Stimulated activated CD8-positive, alpha-beta memory T cell treated with anti-CD3 and anti-CD28 coated beads, Interleukin-15, amount 100 ng/mL, for 24 hours (primary cell): ENCODE data around the gene WDCP.
A peak's percentile ranks its signal among the peaks of the same experiment; 100 is the strongest.
"Not testable (repeated sequence)": the region's sequence is repeated elsewhere in the genome, so short reads cannot be mapped to it uniquely, and the experiment has no call there.

ENCODE experiments used
- DNase-seq: peaks from one replicate; pipeline ENCODE4 v3.0.0-alpha.2; 2020; ENCODE audit warnings: low read depth

Gene WDCP

GRCh38 chr2:24046930-24047702 is at the start of gene WDCP:
Gene WDCP, minus strand, starts transcription at chr2:24047391. Its CDS starts 7,897 bp downstream, at chr2:24039494.
- DNase-seq = peak; percentile 67

DNA sequence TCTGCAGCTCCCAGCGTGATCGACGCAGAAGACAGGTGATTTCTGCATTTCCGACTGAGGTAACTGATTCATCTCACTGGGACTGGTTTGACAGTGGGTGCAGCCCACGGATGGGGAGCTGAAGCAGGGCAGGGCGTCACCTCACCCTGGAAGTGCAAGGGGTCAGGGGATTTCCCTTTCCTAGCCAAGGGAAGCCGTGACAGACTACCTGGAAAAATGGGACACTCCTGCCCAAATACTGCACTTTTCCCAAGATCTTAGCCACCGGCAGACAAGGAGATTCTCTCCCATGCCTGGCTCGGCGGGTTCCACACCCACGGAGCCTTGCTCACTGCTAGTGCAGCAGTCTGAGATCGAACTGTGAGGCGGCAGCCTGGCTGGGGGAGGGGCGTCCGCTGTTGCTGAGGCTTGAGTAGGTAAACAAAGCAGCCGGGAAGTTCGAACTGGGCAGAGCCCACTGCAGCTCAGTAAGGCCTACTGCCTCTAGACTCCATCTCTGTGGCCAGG is 48.0 kb upstream of the WDCP start:
- not testable (repeated sequence) for DNase-seq

- DNase-seq = not testable (repeated sequence)
These were observed 46.1 kb upstream of the WDCP start for GRCh38 chr2:24093270-24093669.

DNA sequence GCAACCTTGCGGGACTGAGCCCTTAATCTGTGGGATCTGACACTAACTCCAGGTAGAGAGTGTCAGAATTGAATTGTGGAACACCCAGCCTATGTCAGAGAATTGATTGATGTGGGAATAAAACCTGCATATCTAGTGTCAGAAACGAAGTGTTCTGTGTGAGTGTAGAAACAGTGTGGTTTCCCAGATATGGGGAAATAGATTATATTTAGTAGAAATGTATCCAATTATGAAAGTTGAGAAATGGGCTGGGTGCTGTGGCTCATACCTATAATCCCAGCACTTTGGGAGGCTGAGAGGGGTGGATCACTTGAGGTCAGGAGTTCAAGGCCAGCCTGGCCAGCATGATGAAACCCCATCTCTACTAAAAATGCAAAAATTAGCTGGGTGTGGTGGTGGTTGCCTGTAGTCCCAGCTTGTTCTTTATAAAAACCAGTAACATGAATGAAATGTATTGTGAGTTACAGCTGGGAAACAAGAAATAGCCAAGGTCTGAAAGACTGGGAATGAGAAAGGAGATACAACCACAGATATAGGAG is 41.7 kb upstream of the WDCP start:
- DNase-seq = no peak

- DNase-seq = no peak
These were observed 39.8 kb upstream of the WDCP start for GRCh38 chr2:24087032-24087431.

DNA sequence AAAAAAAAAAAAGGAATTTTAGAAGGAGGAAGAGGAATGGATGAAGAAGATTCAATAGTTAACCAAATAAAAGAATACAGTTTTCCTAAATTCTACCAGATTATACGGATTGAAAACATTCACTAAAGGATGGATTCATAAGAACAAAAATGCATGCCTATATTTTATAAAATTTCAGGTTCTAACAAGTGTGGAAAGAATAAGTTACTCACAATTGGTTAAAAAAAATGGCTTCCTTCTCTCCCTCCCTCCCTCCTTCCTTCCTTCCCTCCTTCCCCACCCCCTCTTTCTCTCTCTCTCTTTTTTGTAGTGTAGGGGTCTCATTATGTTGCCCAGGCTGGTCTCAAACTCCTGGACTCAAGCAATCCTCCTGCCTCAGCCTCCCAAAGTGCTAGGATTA is 39.0 kb upstream of the WDCP start:
- DNase-seq = no peak

- no peak for DNase-seq
These were observed 38.0 kb upstream of the WDCP start for GRCh38 chr2:24085200-24085489.

- DNase-seq = peak; percentile 82
These were observed 37.4 kb upstream of the WDCP start, which contains the start of gene TP53I3 for GRCh38 chr2:24084386-24085199. Gene TP53I3, minus strand, starts transcription at chr2:24084834. Its CDS starts 508 bp downstream, at chr2:24084326.

DNA sequence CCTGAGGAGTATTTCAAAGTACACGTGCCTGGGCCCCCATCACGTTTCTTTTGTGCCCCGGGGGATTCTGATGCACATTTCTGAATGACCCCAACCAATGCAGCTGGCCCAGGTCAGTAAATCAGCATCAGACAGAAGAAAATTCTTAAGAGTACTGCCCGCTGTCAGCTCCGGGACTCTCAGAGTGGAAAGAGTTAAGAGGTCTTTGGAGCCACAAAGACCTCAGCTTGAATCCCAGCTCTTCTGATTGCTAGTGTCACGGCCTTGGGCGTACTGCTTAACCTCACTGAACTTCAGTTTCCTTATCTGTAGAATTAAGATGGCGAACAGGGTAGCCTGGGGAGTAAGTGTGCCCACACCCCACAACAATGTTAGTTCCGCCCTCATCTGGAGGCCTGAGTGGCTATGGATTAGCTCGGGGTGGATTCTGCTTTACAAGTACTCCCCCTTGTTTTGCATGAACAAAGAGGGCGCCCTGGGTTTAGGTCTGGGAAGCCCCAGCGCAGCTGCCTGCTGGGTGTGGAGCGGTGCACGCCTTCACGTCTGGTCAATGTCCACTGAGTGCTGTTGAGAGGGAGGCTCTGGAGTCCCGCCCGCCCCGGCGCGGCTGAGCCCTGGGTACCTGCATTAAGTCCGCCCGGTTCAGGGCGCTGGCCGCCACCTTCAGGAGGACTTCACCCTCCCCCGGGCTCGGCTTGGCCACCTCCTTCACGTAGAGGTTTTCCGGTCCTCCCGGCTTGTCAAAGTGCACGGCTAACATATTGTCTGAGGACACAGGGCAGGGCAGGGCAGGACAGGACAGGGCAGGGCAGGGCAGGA is 36.6 kb upstream of the WDCP start:
- peak; percentile 10 for DNase-seq

DNA sequence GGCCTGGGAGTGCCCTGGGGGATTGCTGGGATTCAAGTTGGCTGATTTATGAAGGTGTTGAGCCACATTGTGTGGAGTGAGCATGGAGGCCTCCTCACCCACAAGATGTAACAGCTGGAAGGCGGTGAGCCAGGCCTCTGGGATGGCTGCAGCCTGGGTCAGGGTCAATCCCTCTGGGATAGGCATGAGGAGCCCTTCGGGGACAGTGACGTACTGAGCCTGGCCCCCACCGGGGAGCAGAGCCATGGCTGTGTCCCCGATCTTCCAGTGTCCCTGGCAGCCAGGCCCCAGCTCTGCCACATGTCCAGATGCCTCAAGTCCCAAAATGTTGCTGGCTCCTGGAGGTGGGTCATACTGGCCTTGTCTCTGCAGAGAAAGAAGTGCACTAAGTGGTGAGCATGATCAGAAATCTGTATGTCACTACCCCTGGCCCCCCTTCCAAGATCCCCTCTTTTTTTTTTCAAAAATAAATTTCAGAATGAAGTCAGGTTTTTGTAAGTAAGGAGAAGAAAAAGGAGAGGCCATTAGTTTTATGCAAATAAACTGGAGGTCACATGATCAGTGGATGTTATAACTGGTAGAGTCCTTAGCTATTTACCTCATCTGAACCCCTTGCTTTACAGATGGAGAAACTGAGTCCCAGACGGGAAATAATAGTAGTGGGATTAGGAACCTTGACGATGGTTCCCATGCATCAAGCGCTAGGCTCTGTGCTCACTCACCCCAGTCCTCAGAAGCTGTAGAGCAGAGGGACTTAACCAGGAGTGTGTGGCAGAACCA is 35.8 kb upstream of the WDCP start:
- no peak for DNase-seq

GRCh38 chr2:24080701-24081100 is 33.5 kb upstream of the WDCP start:
- DNase-seq = no peak

DNA sequence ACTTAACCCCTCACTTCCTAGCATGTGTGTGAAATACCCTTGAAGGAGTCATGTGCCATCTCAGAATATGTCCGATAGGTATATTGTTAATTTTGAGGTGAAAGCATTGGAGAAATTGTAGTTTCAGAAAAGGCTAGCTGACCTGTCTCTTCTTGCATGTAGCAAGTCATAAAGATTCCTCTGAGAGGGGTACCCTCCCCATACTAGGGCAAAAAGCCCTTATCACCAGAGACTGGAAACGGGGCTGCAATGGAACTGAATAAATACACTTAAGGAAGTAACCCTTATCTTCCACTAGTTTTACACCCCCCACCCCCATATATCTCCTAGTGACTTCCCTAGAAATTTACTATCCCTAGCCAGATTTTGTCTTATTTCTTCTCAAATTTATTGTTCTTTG is 30.7 kb upstream of the WDCP start:
- no peak for DNase-seq

GRCh38 chr2:24077535-24077877 is 30.3 kb upstream of the WDCP start:
- no peak for DNase-seq

- DNase-seq = no peak
These were observed 29.8 kb upstream of the WDCP start for GRCh38 chr2:24076849-24077534.

DNA sequence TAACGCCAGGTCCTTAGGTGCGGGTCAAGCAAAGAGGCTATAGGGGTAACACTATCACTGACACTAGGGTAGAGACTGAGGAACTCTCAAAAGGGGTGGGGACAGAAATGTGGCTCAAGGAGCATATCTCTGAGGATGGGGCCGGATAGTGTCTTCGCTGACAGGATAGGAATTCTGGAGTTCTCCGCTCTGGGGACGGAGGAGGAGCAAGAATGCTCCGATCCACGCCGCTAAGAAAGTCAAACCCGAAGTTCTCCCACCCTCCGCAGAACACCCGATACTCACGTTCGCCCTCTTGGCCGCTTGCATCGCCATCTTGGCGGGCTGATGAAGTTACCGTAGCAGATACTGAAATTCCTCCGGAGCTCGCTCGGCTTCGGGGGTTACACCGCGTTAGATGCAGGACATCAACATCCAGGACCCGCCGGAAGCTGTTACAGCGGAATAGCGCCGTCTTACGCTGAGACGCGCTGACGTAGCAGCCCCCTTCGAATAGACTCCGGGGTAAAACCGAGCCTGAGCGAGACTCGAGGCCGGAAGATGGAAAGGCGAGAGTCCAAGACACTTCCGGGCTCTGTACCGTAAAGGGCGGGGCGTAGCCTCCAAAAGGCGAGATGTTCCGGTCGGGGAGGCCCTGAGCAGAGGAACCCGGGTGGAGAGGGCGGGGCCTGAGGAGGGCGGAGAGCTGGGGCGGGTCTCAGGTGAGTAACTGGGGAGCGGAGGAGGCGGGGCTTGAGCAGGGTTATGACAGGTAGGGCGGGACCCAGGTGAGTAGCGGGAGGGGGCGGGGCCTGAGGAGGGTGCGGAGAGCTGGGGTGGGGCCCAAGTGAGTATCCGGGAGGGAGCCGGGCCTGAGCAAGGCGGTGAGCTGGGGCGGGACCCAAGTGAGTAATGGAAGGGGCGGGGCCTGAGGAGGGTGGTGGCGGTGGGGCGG is 29.0 kb upstream of the WDCP start, which contains the start of gene SF3B6:
SF3B6 (minus strand) TSS at position 412 of the 934 bp plus-strand sequence; CDS start at position 315, 97 bp downstream.
- DNase-seq = peak; percentile 92

GRCh38 chr2:24075259-24075658 is 28.1 kb upstream of the WDCP start:
- DNase-seq = no peak

DNA sequence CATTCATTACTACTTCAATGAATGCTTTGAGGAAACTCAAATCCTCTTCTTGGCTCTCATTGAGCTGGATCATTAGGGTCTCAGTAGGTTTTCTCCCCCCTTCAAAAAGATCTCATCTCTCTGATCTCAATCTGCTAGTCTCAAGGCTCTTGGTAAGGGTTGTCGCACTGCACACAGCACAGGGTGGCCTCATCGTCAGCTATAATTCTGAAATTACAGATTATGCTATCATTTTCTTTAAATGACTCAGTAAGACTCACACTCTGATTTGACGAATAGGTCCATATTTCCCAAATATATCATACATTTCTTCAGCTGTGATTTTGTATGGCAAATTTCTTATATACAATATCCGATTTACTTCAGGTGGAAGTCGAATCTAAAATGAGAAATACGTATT is 26.6 kb upstream of the WDCP start:
- no peak for DNase-seq

- no peak for DNase-seq
These were observed 25.1 kb upstream of the WDCP start for GRCh38 chr2:24072259-24072658.

GRCh38 chr2:24065341-24065740 is 18.1 kb upstream of the WDCP start:
- DNase-seq = no peak
